Liver (tissue), 3 donors: ENCODE data around the gene EFHD2.

ENCODE experiments used
- FOXA1 ChIP-seq: IDR thresholded peaks from 2 replicates; pipeline ENCODE4 v1.6.1; 2016; ENCODE audit warnings: antibody characterized with exemption
- HNF4A ChIP-seq, 2 donors: conservative IDR thresholded peaks; 2 replicates each; pipeline ENCODE4 v1.6.1; 2016; ENCODE audit warnings: antibody characterized with exemption in 2 of 2, mild to moderate bottlenecking in 2 of 2
- RAD21 ChIP-seq, 2 donors: IDR thresholded peaks; 2 replicates each; pipeline ENCODE4 v1.6.1; 2016; ENCODE audit warnings: antibody characterized with exemption in 2 of 2, mild to moderate bottlenecking in 2 of 2
- TF ChIP-seq, protein P1 (sequence below): fragments of 150-350 bp; IDR thresholded peaks from 2 replicates; pipeline ENCODE4 v1.5.1; 2017; ENCODE audit warnings: improper control_type of control experiment, low read depth, low read length; ENCODE audit not compliant: missing input control
- donor health status: healthy.
- donor health status: healthy.

DNA sequence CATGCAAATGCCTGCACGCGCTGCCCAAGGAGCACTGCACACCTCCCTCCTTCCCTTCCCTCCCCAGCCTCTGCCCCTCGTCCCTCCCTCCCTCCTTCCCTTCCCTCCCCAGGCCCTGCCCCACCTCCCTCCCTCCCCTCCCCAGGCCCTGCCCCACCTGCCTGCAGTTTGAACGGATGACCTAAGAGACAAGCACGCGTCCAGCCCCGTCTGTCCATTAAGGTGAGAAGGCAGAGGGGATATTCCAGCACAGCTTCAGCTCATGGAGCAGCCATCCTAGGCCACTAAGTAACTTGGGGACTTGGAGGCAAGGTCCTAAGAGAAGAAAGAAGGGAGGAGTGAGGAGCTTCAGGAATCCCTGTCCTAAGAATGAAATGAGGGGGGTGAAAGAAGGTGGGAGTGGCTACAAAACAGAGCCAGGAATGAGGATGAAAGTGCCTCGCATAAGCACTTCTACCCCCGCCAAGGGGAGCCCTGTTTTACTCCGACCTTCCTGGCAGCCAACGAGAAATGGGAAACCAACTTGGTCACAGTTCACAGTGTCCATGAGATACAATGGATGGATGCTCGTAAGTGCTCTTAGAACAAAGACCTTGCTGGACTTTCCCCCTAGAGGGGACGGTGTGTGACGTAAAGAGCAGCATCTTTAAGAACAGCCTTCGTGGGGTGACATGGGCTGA is 21.3 kb upstream of the EFHD2 start:
- no peak for TF ChIP-seq FOXA1
- TF ChIP-seq, protein P1, sequence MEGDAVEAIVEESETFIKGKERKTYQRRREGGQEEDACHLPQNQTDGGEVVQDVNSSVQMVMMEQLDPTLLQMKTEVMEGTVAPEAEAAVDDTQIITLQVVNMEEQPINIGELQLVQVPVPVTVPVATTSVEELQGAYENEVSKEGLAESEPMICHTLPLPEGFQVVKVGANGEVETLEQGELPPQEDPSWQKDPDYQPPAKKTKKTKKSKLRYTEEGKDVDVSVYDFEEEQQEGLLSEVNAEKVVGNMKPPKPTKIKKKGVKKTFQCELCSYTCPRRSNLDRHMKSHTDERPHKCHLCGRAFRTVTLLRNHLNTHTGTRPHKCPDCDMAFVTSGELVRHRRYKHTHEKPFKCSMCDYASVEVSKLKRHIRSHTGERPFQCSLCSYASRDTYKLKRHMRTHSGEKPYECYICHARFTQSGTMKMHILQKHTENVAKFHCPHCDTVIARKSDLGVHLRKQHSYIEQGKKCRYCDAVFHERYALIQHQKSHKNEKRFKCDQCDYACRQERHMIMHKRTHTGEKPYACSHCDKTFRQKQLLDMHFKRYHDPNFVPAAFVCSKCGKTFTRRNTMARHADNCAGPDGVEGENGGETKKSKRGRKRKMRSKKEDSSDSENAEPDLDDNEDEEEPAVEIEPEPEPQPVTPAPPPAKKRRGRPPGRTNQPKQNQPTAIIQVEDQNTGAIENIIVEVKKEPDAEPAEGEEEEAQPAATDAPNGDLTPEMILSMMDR, result no peak
- TF ChIP-seq HNF4A (conservative IDR thresholded peaks at IDR 0.05), result no peak
- no peak for TF ChIP-seq RAD21 (IDR thresholded peaks at IDR 0.05)
